Activated CD4-positive, CD25-positive, alpha-beta regulatory T cell treated with anti-CD3 and anti-CD28 coated beads, Interleukin-2, amount 50 U/mL, for 72 hours (primary cell): Measurements from ENCODE around the gene CLK1.
"Not testable (repeated sequence)": the region's sequence is repeated elsewhere in the genome, so short reads cannot be mapped to it uniquely, and the experiment has no call there.

Source experiments
- DNase-seq: peaks from one replicate; pipeline ENCODE4 v3.0.0; 2021

CLK1 gene

DNA sequence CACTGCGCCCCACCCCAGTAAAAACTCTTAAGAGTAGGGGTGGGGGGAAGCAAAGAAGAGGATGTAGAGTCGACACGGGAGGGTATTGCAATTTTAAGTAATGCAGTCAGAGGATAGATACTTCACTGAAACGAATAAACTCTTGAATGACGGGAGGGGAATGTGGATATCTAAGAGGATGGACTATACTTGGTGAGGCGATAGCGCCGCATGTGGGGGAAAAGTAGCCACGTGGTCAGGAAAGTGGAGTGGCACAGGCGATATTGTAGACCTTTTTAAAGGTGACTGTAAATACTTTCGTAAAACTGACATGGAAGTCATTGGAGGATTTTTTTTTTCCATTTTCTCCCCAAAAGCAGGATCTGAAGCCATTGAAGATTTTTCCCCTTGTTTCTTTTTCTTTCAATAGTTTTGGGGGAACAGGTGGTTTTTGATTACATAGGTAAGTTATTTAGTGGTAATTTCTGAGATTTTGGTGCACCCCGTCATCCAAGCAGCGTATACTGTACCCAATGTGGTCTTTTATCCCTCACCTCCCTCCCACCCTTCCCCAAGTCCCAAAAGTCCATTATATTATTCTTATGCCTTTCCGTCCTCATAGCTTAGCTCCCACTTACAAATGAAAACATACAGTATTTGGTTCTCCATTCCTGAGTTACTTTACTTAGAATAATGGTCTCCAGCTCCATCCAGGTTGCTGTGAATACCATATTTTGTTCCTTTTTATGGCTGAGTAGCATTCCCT is 13.8 kb downstream of the CLK1 start:
- no peak for DNase-seq

- DNase-seq: no peak
Observed at GRCh38 chr2:200847939-200848338, 16.5 kb downstream of the CLK1 start.

- no peak for DNase-seq
Observed at GRCh38 chr2:200847269-200847668, 17.2 kb downstream of the CLK1 start.

- DNase-seq: no peak
Observed at GRCh38 chr2:200845669-200846325, 18.7 kb downstream of the CLK1 start.

DNA sequence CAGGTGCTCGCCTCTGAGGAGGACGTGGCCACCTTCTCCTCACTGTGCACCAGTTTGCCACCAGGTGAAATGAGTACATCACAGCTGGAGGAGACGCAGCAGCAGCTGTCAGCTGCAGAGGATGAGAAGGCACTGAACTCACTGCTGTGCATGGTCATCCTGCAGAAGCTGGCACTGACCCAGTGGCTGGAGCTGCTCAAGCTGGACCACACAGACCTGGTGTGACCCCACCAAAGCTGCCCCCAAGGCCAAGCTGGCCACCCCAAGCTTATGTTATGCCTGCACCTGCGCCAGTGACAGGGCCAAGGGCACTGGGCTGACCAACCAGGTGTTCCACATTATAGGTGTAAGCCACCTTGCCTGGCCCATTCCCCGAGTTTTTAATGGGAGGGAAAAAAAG is 19.3 kb downstream of the CLK1 start:
- no peak for DNase-seq

- no peak for DNase-seq
Observed at GRCh38 chr2:200843993-200844948, 20.2 kb downstream of the CLK1 start.

GRCh38 chr2:200839513-200839912 is 24.9 kb downstream of the CLK1 start:
- DNase-seq: no peak

DNA sequence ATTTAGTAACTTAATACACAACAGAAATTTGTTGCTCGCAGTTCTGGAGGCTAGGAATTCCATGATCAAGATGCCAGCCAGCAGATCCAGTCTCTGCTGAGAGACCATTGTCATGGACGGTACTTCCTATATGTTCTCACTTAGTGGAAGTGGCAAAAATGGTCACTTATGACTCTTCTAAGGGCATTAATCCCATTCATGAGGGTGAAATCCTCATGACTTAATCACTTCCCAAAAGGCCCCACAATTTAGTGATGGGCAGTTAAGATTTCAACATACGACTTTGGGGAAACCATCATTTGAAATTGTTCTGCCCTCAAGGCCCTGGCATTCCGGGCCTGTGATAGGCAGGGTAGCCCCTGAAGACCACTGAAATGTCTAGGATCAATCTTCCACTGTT is 29.8 kb downstream of the CLK1 start:
- no peak for DNase-seq

DNA sequence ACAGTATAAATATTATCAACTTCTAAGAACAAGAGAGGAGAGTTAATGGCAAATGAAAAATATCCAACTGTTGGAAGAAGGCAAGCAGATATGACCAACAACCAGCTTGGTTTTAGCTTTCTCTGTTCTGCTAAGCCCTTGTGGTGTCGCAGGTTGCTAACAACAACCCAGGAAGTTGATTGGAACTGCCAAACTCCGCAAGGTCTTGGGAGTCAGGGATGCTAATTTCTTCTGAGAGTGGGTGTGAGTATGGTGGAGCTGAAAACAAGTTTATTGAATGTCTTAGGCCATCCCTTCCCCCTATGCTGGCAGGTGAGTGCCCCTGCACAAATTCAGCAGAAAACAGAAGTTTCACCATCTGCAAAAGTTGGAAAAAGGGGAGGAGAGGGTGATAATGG is 35.2 kb downstream of the CLK1 start:
- no peak for DNase-seq

DNA sequence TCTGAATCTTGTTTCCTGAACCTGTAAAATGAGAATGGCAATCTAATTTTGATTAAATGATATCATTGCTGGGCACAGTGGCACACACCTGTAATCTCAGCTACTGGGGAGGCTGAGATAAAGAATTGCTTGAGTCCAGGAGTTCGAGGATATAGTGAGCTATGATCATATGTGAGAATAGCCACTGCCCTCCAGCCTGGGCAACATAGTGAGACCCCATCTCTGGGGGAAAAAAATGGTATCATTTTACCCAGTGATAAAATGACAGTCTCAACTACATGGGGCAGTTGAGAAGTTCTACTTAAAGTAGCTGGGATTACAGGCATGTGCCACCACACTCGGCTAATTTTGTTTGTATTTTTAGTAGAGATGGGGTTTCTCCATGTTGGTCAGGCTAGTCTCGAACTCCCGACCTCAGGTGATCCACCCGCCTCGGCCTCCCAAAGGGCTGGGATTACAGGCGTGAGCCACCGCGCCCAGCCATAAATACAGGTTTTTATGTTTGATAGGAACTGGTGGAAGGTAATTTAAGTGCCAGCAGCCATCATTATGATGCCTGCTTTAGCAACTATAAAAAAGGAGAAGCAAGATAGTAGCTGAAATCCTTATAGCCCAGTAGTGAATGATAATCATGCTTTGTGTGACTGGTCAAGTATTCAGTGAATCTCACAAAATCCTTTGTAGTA is 35.7 kb downstream of the CLK1 start:
- DNase-seq: no peak

GRCh38 chr2:200828104-200828503 is 36.4 kb downstream of the CLK1 start:
- no peak for DNase-seq

- DNase-seq: no peak
Observed at GRCh38 chr2:200821686-200822245, 42.7 kb downstream of the CLK1 start.

GRCh38 chr2:200820573-200821234 is 43.8 kb downstream of the CLK1 start:
- no peak for DNase-seq

DNA sequence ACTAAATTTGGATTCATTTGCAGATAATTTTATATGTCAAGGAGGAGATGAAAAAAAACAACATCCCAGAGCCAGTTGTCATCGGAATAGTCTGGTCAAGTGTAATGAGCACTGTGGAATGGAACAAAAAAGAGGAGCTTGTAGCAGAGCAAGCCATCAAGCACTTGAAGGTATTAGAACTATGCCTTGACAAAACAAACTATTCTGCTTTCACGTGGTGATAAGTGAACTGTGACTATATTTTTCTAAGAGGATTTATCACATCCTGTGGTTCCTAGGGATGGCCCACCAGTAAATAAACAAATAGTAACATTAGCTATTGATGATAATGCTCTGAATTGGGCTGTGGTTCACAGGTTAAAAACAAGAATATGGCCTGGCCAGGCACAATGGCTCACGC is 45.7 kb downstream of the CLK1 start:
- not testable (repeated sequence) for DNase-seq

- no peak for DNase-seq
Observed at GRCh38 chr2:200814917-200815316, 49.5 kb downstream of the CLK1 start.

DNA sequence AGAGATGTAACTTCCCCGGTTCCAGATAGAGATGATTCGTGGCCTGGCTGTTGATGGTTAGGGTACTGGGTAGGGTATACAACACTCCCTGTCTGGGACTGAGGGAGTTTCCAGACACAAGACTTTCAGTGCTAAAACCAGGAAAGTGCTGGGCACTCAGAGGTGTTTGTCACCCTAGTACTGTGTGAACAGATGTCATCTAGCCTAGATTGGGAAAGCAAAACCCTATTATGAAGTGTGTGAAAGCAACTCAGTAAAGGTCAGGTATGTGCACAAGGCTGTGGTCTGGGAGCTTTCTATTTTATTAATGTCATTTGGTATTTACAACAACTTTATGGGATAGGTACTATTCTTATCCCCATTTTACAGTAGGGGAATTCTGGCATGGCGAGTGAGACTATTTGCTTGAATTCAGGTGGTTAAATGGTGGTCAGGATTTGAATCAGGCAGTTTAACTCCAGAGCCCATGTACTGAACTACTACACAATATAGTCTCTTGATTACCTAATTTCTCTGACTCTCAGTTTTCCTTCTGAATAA is 50.1 kb downstream of the CLK1 start:
- DNase-seq: no peak

DNA sequence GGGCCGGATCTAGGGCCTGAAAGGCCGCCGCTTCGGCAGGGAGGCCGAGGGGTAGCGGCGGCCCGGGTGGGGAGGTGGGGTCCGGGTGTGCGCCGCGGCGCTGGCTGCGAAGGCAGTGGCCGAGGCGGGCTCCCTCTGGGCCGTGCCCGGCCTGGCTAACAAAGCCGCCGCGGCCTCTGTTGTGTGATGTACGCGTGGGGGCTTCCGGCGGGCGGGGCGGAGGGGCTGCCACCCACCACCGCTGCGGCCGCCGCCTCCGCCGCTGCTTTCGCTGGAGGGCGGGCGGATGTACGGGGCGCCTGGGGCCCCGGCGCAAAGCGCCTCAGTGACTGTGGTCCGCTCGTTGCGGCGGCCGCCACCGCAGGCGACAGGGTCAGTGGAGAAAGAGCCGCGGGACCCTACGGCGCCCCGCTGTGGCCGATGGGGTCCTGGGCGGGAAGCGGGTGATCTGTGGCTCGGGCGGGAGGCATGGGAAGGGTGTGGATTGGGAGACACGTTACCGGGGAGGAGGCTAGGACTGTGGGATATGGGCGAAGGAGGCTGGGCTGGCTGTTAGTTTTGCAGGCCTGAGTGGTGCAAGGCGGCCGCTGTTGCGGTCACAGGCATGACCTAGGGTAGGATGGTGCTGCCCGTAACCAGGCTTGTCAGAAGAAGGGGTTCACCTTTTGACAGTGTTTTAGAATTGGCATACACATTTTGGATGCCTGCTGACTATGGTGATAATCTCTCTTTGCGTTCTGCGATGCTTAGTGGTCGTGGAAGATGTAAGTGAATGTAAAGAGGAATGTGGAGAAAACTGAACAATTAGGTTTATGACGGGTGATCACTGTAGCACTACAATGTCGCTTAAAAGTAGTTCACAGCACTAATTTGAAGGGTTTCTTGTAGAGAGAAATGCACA is 52.1 kb downstream of the CLK1 start:
- DNase-seq: peak; percentile 75

DNA sequence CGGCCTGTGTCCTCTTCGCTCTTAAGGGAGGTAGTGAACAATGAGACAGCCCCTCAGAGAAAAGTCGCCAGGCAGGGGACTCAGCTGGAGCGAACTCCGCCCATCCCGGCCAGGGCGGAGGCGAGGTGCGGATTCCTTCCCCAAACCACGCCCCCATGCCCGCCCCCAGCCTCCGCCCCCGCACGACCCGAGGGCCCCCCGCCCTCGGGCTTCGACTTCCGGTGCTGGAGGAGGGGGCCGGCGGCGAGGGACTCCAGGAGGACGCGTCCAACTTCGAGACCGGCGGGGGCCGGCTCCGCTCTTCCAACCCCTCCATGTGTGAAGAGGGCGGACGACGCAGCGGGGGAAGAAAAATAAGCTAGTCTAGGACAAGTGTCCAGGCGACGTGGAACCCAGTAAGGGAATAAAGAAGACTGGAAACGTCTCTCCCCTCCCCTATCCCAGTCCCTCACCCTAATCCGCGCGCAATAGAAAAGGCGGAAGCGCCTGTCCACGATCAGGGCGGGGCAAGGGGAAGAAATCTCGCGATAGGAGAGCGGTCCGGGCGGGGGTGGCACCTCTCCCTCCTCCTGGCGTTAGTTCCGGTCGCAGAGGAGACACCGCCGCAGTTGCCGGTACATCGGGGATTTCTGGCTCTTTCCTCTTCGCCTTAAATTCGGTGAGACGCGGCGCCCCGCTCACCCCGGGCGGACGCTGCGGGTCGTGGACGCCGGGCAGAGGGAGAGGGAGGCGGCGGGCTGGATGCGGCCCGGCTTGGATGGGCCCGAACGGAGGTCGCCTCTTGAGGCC is 52.9 kb downstream of the CLK1 start, which contains the start of gene BZW1:
Gene BZW1, plus strand, starts transcription at position 578 of the 789 bp plus-strand sequence. CDS start 1,308 bp downstream, outside the sequence.
- DNase-seq: peak; percentile 97

- no peak for DNase-seq
Observed at GRCh38 chr2:200810998-200811332, 53.5 kb downstream of the CLK1 start.
